AG10803 (cell line): Measurements from ENCODE around the gene MRAP.

Experiments
- DNase-seq: peaks from one replicate; pipeline ENCODE4 v3.0.0; 2010; ENCODE audit warnings: low read depth
- H3K4me3 ChIP-seq: 2 replicates; pipeline ENCODE4 v1.5.1; 2011; ENCODE audit warnings: mild to moderate bottlenecking, low read length, control low read depth
- CTCF ChIP-seq: conservative IDR thresholded peaks from 2 replicates; pipeline ENCODE4 v1.5.1; 2011; ENCODE audit warnings: mild to moderate bottlenecking, low read length, control low read depth, inconsistent platforms

MRAP gene

GRCh38 chr21:32337206-32337605 is 38.6 kb downstream of the MRAP start:
- no peak overlapping the region for H3K4me3 ChIP-seq
- no peak for TF ChIP-seq CTCF
- no peak for DNase-seq

GRCh38 chr21:32338209-32338921 is 39.7 kb downstream of the MRAP start:
- no peak overlapping the region for H3K4me3 ChIP-seq
- no peak for DNase-seq
- no peak for TF ChIP-seq CTCF

- TF ChIP-seq CTCF: no peak
- no peak for DNase-seq
- no peak overlapping the region for H3K4me3 ChIP-seq
Observed at GRCh38 chr21:32340863-32341848, 42.5 kb downstream of the MRAP start.

GRCh38 chr21:32346951-32347350 is 48.3 kb downstream of the MRAP start:
- H3K4me3 ChIP-seq: no peak overlapping the region
- DNase-seq: no peak
- no peak for TF ChIP-seq CTCF

- no peak overlapping the region for H3K4me3 ChIP-seq
- no peak for DNase-seq
- no peak for TF ChIP-seq CTCF
Observed at GRCh38 chr21:32347351-32347750, 48.7 kb downstream of the MRAP start.

GRCh38 chr21:32347977-32348376 is 49.3 kb downstream of the MRAP start:
- no peak for DNase-seq
- TF ChIP-seq CTCF: no peak

More at GRCh38 chr21:32347977-32348376, 49.3 kb downstream of the MRAP start:
- no peak overlapping the region for H3K4me3 ChIP-seq
